NCI-H2227 treated with DMSO at 0.1 percent for 48 hours (cell line): ENCODE measurements around the gene RASA3.
"Not testable (repeated sequence)": the region's sequence is repeated elsewhere in the genome, so short reads cannot be mapped to it uniquely, and the experiment has no call there.

Experiments
- DNase-seq: peaks from one replicate; lab custom pipeline; 2025; lab: John Stamatoyannopoulos, UW

Gene RASA3

DNA sequence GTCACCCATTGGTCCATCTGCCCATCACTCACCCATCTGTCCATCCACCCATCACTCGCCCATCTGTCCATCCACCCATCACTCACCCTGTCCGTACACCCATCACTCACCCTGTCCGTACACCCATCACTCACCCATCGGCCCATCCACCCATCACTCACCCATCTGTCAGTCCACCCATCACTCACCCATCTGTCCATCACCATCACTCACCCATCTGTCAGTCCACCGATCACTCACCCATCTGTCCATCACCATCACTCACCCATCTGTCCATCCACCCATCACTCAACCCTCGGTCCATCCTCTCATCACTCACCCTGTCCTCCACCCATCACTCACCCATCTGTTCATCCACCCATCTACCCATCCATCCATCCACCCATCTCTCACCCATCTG lies 143.6 kb downstream of the RASA3 start:
- not testable (repeated sequence) for DNase-seq

- no peak for DNase-seq
Measured at GRCh38 chr13:113982296-113982661, 150.1 kb downstream of the RASA3 start.

- no peak for DNase-seq
Measured at GRCh38 chr13:113981611-113982295, 150.7 kb downstream of the RASA3 start.

- no peak for DNase-seq
Measured at GRCh38 chr13:113981194-113981605, 151.2 kb downstream of the RASA3 start.

DNA sequence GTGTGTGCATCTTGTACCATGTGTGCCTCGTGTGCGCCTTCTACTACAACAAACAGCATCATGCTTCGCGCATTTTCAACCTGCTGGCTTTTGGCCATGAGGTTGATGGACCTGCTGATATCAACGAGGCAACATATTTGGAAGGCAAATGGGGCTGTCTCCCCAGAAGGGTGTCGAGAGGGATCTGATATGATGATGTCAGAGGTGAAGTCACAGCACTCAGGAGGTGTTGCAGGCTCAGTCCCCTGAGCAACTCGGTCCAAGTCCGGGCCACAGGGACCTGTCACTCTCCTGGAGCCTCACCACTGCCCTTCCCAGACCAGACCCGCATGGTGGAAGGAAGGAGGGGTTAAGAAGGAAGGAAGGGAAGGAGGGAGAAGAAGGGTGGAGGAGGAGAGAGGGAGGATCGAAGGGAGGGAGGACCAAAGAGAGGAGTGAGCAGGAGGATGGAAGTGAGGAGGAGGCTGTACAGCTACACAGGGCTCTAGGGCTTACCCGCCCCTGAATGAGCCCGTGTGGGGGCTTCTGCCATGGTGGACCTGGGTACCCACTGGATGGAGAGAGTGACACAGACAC lies 151.8 kb downstream of the RASA3 start:
- no peak for DNase-seq

GRCh38 chr13:113979791-113980471 lies 152.5 kb downstream of the RASA3 start:
- no peak for DNase-seq

DNA sequence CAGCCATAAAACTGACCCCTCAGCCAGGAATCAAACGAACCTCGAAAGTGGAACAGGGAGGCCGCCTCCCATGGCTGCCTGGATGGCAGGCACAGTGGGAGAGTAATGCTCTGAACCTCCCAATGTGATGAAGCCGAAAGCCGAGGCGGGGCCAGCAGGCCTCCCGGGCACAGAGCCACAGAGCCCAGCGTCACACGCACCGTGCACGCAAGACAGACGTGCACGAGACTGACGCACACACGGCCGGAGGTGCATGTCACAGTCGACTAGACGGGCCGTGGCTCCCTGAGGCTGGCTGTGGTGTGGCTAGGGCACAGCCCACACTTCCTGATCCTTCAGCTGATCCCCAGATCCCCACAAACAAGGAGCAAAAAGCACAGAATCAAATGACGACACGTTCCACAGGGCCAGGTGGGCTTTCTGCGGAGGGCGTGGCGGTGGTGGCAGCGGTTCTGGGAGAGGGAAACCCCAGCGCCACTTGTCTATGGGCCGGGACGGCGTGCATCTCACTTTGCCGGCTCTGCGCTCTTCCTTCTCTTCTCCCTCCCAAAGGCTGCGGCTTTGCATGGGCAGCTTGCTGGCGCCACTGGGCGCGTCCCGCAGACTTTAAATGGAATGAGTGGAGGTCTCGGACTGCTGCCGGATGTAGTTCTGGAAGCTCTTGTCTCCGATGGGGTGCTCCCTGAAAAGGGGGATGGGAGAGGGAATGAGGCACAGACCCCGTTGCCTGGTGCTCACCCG lies 153.5 kb downstream of the RASA3 start:
- DNase-seq = no peak

- DNase-seq = no peak
Measured at GRCh38 chr13:113977976-113978375, 154.4 kb downstream of the RASA3 start.

DNA sequence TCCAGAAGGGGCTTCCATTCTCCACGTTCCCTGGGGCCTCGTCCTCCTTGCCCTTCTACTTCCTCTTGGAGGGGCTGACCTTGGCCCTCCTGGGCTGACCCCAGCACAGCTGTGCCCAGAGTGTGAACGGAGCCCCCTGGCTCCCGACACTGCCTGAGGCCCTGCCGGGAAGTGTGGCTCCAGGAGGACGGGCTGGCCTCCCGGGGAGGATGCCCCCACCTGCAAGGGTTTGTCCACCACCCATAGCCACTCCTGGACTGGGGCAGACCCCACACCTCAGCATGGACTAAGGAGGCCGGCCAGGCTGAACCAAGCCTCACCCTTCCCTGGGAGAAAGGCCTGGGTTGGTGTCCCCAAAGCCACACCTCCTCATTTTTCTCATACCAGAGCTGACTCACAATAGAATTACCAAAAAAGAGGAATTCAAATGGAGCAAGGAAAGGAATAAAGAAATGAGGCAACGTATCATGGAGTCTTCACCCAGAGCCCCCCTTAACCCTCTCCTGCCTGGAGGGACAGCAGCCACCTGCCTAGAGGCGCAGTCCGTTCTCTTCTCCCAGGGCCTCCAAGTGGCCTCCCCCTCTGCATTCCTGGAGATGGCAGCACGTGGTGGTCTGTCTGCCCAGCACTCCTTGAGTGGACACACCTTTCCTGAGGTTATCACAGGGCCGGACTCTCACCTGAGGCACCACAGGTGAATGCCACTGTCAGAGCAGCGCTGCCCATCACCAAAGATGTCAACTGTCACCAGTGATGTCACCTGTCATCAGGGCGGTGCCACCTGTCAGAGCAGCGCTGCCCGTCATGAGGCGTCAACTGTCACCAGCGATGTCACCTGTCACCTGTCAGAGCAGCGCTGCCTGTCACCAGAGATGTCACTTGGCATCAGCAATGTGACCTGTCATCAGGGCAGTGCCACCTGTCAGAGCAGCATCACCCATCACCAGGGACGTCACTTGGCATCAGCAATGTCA lies 155.4 kb downstream of the RASA3 start:
- no peak for DNase-seq

- DNase-seq = no peak
Measured at GRCh38 chr13:113975416-113975815, 157.0 kb downstream of the RASA3 start.

DNA sequence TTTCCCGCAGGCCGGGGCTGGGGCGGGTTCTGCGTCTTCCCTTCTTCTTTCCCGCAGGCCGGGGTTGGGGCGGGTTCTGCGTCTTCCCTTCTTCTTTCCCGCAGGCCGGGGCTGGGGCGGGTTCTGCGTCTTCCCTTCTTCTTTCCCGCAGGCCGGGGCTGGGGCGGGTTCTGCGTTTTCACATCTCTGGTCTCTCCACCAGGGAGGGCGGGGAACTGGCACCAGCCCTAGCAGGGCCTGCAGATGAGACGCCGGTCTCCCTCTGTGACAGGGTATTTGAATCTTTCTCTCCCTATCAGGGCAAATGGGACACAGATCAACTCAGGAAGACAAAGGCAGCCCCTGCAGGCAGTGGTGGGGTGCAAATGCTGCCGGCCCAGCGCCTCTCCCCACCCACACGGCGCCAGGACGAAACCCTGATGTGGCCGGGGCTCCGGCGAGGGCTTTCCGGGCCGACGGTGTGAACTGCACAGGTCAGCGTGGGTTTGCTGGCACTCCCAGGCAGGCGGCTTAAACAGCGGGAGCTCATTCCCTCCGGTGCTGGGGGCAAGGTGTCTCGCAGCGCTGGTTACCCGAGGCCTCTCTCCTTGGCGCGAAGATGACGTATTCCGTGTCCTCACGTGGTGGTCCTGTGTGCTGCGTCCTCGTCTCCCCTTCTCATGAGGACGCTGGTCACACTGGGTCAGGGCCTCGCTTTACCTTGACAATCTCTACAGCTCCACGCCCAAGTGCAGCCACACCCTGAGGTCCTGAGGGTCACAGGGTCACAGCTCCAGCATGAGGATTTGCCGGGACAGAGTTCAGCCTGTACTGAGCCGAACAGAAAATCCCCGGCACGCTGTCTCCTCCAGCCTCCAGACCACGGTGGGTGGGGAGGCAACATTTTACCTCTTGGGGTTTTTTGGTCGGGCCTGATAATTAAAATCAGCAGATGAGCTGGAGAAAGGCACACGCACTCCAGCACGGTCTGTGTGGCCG lies 157.8 kb downstream of the RASA3 start:
- DNase-seq = no peak

DNA sequence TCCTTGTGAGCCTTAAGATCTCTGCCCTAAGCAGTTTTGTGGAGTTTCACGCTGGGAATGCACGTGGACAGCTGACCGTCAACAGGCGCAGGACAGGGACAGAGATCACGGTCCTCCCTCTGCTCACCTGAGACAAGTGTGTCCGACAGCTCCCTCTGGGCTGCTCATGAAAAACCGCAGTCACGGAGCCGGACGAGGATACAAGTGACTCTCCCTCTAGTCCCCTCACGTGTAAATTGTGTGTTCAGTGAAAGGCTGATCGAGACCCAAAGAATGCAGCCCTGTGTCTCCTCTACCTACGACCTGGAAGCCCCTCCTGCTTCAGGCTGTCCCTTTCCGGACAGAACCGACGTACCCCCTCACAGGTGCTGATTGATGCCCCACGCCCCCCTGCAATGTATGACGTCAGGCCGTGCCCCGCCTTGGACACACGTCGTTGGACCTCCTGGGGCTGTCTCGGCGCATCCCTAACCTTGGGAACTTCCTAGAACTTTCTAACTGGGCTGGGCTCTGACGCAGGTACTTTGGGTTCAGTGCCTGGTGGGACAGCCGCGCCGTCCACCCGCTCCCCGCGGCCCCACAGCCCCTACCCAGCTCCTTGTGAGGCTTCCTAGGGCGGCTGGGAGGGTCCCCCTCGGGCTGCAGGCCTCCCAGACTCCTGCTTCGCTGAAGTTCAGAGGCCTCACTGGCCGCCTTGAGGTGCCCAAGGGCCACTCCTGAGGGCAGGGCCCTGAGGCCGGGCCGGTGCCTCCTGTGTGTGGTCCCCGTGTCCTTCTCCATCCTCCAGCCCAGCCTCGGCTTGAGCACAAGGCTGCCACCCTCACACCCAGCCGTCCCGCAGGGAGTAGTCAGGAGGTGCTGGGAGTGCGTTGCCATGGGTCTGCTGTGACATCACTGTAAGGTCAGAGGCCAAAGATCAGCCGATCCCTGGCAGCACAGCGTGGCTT lies 158.9 kb downstream of the RASA3 start, which contains the start of gene C13orf46:
TSS of gene C13orf46 (minus strand) at position 859 of the 947 bp plus-strand sequence. CDS start at position 780, 79 bp downstream.
- no peak for DNase-seq

DNA sequence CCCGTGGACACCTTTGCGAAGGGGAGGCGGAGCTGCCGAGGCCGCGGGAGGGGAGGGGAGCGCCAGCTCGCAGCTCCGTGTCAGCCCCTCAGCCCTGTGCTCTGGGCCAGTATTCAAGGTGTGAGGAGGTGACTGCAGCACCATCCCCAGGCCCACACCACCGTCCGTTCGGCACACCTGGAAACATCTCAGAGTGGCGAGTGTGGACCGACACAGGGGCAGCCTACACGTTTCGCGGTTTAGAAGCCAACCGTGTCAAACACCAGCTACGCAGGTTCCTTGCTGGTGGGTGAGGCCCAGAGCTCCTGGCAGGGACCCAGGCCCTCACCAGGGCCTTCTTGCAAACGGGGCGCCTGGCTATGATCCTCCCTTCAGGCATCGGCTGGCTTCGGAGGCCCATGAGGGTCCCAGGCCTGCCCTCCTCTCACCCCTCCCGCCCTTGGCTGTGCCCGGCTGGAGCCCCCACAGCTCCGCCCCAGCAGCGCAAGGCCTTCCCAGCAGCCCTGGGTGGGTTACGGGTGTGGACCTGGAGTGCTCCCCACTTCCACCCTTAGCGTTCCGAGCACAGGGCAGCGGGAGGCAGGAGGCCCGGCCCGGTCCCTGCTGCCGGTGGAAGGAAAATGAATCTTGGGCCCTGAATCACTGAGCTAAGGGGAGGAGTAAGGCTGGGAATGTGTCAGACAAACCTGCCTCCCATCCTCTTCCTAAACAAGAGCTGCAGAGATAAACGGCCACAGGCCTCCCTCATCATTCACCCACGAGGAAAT lies 159.8 kb downstream of the RASA3 start:
- DNase-seq = no peak

- no peak for DNase-seq
Measured at GRCh38 chr13:113971471-113972231, 160.8 kb downstream of the RASA3 start.

- no peak for DNase-seq
Measured at GRCh38 chr13:113970810-113971470, 161.5 kb downstream of the RASA3 start.

GRCh38 chr13:113969973-113970611 lies 162.3 kb downstream of the RASA3 start:
- DNase-seq = no peak
